Iris pigment epithelial cell (primary cell): ENCODE results near the gene ACTN1.

Source experiments
- DNase-seq: peaks from one replicate; pipeline ENCODE4 v3.0.0-alpha.2; 2011; ENCODE audit warnings: low read depth

Gene ACTN1

GRCh38 chr14:68919129-68919927 lies 59.8 kb downstream of the ACTN1 start:
- DNase-seq, result no peak

- DNase-seq, result no peak
Measured at GRCh38 chr14:68918612-68919011, 60.5 kb downstream of the ACTN1 start.

- no peak for DNase-seq
Measured at GRCh38 chr14:68916358-68916941, 62.7 kb downstream of the ACTN1 start.

GRCh38 chr14:68913516-68913915 lies 65.6 kb downstream of the ACTN1 start:
- DNase-seq, result no peak

GRCh38 chr14:68911594-68912227 lies 67.4 kb downstream of the ACTN1 start:
- peak; percentile 65 for DNase-seq

- no peak for DNase-seq
Measured at GRCh38 chr14:68910540-68910939, 68.6 kb downstream of the ACTN1 start.

GRCh38 chr14:68908803-68909202 lies 70.3 kb downstream of the ACTN1 start:
- no peak for DNase-seq

GRCh38 chr14:68908201-68908600 lies 70.9 kb downstream of the ACTN1 start:
- no peak for DNase-seq

- no peak for DNase-seq
Measured at GRCh38 chr14:68906439-68906838, 72.7 kb downstream of the ACTN1 start.

- DNase-seq, result no peak
Measured at GRCh38 chr14:68905107-68905895, 73.8 kb downstream of the ACTN1 start.

- no peak for DNase-seq
Measured at GRCh38 chr14:68902357-68902756, 76.7 kb downstream of the ACTN1 start.

GRCh38 chr14:68899033-68899603 lies 80.0 kb downstream of the ACTN1 start:
- DNase-seq, result no peak

- peak; percentile 24 for DNase-seq
Measured at GRCh38 chr14:68898248-68899032, 80.7 kb downstream of the ACTN1 start.

- DNase-seq, result no peak
Measured at GRCh38 chr14:68897559-68898155, 81.4 kb downstream of the ACTN1 start.

- peak; percentile 14 for DNase-seq
Measured at GRCh38 chr14:68896132-68896531, 83.0 kb downstream of the ACTN1 start.

GRCh38 chr14:68894802-68895703 lies 84.0 kb downstream of the ACTN1 start:
- DNase-seq, result peak; percentile 74

- DNase-seq, result peak; percentile 54
Measured at GRCh38 chr14:68894123-68894522, 85.0 kb downstream of the ACTN1 start.

GRCh38 chr14:68893566-68893965 lies 85.5 kb downstream of the ACTN1 start:
- no peak for DNase-seq

GRCh38 chr14:68892961-68893360 lies 86.1 kb downstream of the ACTN1 start:
- no peak for DNase-seq
